ENCODE measurements around the gene SMIM45.

The SMIM45 gene

GRCh38 chr22:41925783-41926460 lies 26.0 kb upstream of the SMIM45 start:
- TF ChIP-seq CTCF (IDR thresholded peaks at IDR 0.05): peak; percentile 98
- no peak for TF ChIP-seq ZFX (IDR thresholded peaks at IDR 0.05; ENCODE audit: borderline replicate concordance)
- H3K27ac ChIP-seq: no peak overlapping the region

GRCh38 chr22:41927813-41928212 lies 24.1 kb upstream of the SMIM45 start:
- peak overlapping the region; percentile 30 for H3K27ac ChIP-seq
- TF ChIP-seq ZFX (IDR thresholded peaks at IDR 0.05; ENCODE audit: borderline replicate concordance) (no peak), CTCF (IDR thresholded peaks at IDR 0.05) (no peak)

- TF ChIP-seq ZFX (IDR thresholded peaks at IDR 0.05; ENCODE audit: borderline replicate concordance) (no peak), CTCF (IDR thresholded peaks at IDR 0.05) (no peak)
- peak overlapping the region; percentile 7; the same call in 1 of the 2 replicates for H3K27ac ChIP-seq
These were observed 23.1 kb upstream of the SMIM45 start for GRCh38 chr22:41928593-41929417.

- H3K27ac ChIP-seq: 0 out of 2 replicates have a peak overlapping the region, but pooled peaks have one; percentile 7
- no peak for TF ChIP-seq CTCF (IDR thresholded peaks at IDR 0.05)
- no peak for TF ChIP-seq ZFX (IDR thresholded peaks at IDR 0.05; ENCODE audit: borderline replicate concordance)
These were observed 22.5 kb upstream of the SMIM45 start for GRCh38 chr22:41929418-41929810.

- peak overlapping the region; percentile 23; the same call in 1 of the 2 replicates for H3K27ac ChIP-seq
- TF ChIP-seq ZFX (IDR thresholded peaks at IDR 0.05; ENCODE audit: borderline replicate concordance) (no peak), CTCF (IDR thresholded peaks at IDR 0.05) (no peak)
These were observed 20.2 kb upstream of the SMIM45 start for GRCh38 chr22:41931701-41932269.

GRCh38 chr22:41932353-41932752 lies 19.6 kb upstream of the SMIM45 start:
- TF ChIP-seq ZFX (IDR thresholded peaks at IDR 0.05; ENCODE audit: borderline replicate concordance): no peak
- no peak for TF ChIP-seq CTCF (IDR thresholded peaks at IDR 0.05)
- peak overlapping the region; percentile 23; the same call in 1 of the 2 replicates for H3K27ac ChIP-seq

Measured in 22Rv1 (cell line).